Peyer's patch (tissue), 4 donors: ENCODE data around the gene JOSD2.

Source experiments
- POLR2A ChIP-seq, 2 donors: fragments of 450-650 bp; IDR thresholded peaks; one replicate each; pipeline ENCODE4 v1.5.1; 2017; ENCODE audit warnings: antibody characterized with exemption in 2 of 2, mild to moderate bottlenecking in 2 of 2, moderate library complexity in 2 of 2
- TF ChIP-seq, protein P1 (sequence below), 6 experiments: fragments of 450-650 bp in 4 of 6; fragments of 200-600 bp in 2 of 6; sonication (generic) in 1 of 6; IDR thresholded peaks; one replicate each; pipeline ENCODE4 v1.5.1; 2017 to 2019; ENCODE audit warnings: antibody characterized with exemption in 6 of 6, mild to moderate bottlenecking in 3 of 6, moderate library complexity in 1 of 6

DNA sequence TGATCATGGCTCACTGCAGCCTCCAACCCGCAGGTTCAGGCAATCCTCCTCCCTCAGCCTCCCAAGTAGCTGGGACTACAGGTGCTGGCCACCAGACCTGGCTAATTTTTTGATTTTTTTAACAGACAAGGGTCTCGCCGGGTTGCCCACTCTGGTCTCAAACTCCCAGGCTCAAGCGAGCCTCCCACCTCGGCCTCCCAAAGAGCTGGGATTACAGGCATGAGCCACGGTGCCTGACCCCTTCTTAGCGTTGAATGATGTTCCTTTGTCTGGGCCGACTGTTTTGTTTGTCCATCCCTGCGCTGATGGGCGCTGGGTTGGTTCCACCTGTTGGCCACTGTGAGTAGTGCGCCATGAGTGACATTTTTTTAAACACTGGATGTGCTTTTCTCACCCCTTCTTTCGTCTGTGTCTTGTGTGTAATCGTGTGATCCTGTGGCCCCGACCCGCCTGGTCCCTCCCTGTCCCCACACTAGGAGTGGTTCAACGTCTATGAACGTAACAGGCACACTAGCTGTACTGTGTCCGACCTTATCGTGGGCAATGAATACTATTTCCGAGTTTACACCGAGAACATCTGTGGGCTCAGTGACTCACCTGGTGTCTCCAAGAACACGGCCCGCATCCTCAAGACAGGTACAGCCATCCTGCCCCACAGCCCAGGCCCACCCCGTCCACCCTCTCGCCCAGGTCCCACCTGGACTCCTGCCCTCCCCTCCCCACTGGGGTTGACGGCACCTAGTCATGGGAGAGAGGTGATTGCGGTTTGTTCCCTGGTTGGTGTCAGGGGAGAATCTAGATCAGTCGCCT lies 49.7 kb downstream of the JOSD2 start:
- no peak for TF ChIP-seq POLR2A (IDR thresholded peaks at IDR 0.05)
- TF ChIP-seq, protein P1, sequence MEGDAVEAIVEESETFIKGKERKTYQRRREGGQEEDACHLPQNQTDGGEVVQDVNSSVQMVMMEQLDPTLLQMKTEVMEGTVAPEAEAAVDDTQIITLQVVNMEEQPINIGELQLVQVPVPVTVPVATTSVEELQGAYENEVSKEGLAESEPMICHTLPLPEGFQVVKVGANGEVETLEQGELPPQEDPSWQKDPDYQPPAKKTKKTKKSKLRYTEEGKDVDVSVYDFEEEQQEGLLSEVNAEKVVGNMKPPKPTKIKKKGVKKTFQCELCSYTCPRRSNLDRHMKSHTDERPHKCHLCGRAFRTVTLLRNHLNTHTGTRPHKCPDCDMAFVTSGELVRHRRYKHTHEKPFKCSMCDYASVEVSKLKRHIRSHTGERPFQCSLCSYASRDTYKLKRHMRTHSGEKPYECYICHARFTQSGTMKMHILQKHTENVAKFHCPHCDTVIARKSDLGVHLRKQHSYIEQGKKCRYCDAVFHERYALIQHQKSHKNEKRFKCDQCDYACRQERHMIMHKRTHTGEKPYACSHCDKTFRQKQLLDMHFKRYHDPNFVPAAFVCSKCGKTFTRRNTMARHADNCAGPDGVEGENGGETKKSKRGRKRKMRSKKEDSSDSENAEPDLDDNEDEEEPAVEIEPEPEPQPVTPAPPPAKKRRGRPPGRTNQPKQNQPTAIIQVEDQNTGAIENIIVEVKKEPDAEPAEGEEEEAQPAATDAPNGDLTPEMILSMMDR (IDR thresholded peaks at IDR 0.05) = peak; percentile 83 to 93 (median 86)
